ENCODE data around the gene FXYD5. TPM values are rescaled to one million over a fixed set of nuclear protein-coding genes. Genes with fewer than 3 reads are reported as not detected.

The FXYD5 gene
- polyA plus RNA-seq, 2 of the 4 experiments (the other 2 are of a cell fraction), result 70.8 to 113 TPM

DNA sequence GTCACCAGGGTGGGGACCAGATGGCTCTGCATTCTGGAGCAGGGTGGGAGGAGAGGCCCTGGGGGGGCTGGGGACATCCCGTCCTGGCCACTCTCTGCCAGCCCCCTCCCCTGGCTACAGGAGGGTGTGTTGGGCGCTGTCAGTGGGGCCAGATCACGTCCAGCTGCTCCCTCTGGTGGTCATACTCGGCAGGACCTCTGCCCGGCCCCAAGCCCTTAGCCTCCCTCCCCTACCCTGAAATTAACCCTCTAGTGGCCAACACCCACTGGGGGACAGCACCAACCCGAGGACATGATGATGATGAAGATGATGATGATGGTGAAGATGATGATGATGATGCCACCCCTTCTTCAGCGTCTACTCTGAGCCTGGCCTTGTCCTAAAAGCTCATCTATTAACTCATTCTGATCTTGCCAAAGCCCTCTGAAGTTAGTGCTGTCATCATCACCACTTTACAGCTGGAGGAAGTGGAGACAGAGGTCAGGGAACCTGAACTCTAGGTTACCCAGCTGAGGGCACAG is 19.1 kb upstream of the FXYD5 start:
- 0% methylated on average over 7 of the region's 7 CpGs for WGBS (ENCODE audit: missing lambda C conversion rate)
- CTCF ChIA-PET, result interaction anchor here (0.6 to 11.0 kb wide), 65 partner anchors 11 to 496 kb away, joined by 3 to 148 read pairs (median 6); partner anchors contain the start of genes FXYD3, FXYD5, HAMP and ZNF30
- ATAC-seq (peak; percentile 64 to 91), FAIRE-seq (peak; percentile 92), DNase-seq (ENCODE audit: low read depth in 1 of 2, low spot score in 1 of 2) (peak; percentile 81 to 99)
- TF ChIP-seq GATA3 (IDR thresholded peaks at IDR 0.05; ENCODE audit: borderline replicate concordance) (no peak), MAZ (IDR thresholded peaks at IDR 0.05; ENCODE audit: borderline replicate concordance, low read depth, low read length) (0 out of 2 replicates have a peak, but pooled peaks have one; percentile 28), RAD21 (conservative IDR thresholded peaks at IDR 0.05 in 1 of 2, IDR thresholded peaks at IDR 0.05 in 1 of 2) (peak; percentile 76 to 86), NFE2L2 (conservative IDR thresholded peaks at IDR 0.05; ENCODE audit: low read length) (no peak), CTCF (IDR thresholded peaks at IDR 0.05) (peak; percentile 95), NR3C1 (IDR thresholded peaks at IDR 0.05) (no peak), RNF2 (IDR thresholded peaks at IDR 0.05; ENCODE audit: borderline replicate concordance, low read depth) (no peak), SMC3 (IDR thresholded peaks at IDR 0.05) (peak; percentile 95)
- TF ChIP-seq, protein P1, sequence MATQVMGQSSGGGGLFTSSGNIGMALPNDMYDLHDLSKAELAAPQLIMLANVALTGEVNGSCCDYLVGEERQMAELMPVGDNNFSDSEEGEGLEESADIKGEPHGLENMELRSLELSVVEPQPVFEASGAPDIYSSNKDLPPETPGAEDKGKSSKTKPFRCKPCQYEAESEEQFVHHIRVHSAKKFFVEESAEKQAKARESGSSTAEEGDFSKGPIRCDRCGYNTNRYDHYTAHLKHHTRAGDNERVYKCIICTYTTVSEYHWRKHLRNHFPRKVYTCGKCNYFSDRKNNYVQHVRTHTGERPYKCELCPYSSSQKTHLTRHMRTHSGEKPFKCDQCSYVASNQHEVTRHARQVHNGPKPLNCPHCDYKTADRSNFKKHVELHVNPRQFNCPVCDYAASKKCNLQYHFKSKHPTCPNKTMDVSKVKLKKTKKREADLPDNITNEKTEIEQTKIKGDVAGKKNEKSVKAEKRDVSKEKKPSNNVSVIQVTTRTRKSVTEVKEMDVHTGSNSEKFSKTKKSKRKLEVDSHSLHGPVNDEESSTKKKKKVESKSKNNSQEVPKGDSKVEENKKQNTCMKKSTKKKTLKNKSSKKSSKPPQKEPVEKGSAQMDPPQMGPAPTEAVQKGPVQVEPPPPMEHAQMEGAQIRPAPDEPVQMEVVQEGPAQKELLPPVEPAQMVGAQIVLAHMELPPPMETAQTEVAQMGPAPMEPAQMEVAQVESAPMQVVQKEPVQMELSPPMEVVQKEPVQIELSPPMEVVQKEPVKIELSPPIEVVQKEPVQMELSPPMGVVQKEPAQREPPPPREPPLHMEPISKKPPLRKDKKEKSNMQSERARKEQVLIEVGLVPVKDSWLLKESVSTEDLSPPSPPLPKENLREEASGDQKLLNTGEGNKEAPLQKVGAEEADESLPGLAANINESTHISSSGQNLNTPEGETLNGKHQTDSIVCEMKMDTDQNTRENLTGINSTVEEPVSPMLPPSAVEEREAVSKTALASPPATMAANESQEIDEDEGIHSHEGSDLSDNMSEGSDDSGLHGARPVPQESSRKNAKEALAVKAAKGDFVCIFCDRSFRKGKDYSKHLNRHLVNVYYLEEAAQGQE (IDR thresholded peaks at IDR 0.05), result peak; percentile 77
- Histone ChIP-seq H3K4me1 (peaks cover 5% of the 10 kb centered on the region; the same call in 1 of the 3 replicates), H3K4me2 (no peak overlapping the region), H3K9me3 (no peaks in the 10 kb centered on the region), H3K4me3 (no peak overlapping the region), H3K27ac (no peak overlapping the region)
- POLR2A ChIA-PET, result interaction anchor here (0.8 kb wide), 1 partner anchor 129 kb away, joined by 3 read pairs; no protein-coding TSS in a partner anchor

DNA sequence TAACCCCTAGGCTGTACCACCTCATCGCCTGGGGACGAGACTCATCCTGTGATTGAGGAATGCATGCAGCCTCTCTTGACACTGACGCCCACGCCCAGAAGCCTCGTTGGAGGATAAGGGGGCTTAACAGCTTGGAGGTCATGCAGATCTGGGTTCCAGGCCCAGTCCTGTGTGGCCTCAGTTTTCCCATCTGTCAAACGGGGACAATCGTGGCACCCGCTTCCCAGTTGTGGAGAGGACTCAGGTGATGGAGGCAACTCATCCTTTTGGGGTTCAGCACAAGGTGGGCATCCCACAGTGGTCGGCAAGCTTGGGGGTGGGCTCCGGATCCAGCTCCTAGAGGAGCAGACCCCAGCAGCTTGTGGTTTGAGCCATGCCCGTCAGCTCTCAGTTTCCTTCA is 18.3 kb upstream of the FXYD5 start:
- Histone ChIP-seq H3K4me2 (no peak overlapping the region), H3K9me3 (no peaks in the 10 kb centered on the region), H3K27ac (no peak overlapping the region), H3K4me3 (no peak overlapping the region), H3K4me1 (peaks cover 9% of the 10 kb centered on the region)
- FAIRE-seq, result no peak
- POLR2A ChIA-PET, result no interaction called here
- no peak for ATAC-seq
- TF ChIP-seq CHD4 (IDR thresholded peaks at IDR 0.05; ENCODE audit: borderline replicate concordance), result no peak
- TF ChIP-seq BCL3 (IDR thresholded peaks at IDR 0.05), result no peak
- no peak for TF ChIP-seq CTCF (IDR thresholded peaks at IDR 0.05)
- no peak for TF ChIP-seq ESRRA (IDR thresholded peaks at IDR 0.05; ENCODE audit: borderline replicate concordance, low read length)
- TF ChIP-seq FOXS1 (CRISPR knock-in tag; IDR thresholded peaks at IDR 0.05), result no peak
- TF ChIP-seq, protein P2, sequence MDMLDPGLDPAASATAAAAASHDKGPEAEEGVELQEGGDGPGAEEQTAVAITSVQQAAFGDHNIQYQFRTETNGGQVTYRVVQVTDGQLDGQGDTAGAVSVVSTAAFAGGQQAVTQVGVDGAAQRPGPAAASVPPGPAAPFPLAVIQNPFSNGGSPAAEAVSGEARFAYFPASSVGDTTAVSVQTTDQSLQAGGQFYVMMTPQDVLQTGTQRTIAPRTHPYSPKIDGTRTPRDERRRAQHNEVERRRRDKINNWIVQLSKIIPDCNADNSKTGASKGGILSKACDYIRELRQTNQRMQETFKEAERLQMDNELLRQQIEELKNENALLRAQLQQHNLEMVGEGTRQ (IDR thresholded peaks at IDR 0.05), result no peak
- no peak for TF ChIP-seq E2F6 (IDR thresholded peaks at IDR 0.05; ENCODE audit: borderline replicate concordance, low read depth)
- TF ChIP-seq HOXB13 (CRISPR knock-in tag; IDR thresholded peaks at IDR 0.05; ENCODE audit: low read depth), result no peak
- no peak for TF ChIP-seq EP300 (IDR thresholded peaks at IDR 0.05)
- no peak for TF ChIP-seq ELK1 (IDR thresholded peaks at IDR 0.05; ENCODE audit: low read depth, low read length)
- TF ChIP-seq RCOR1 (IDR thresholded peaks at IDR 0.05; ENCODE audit: low read depth, low read length), result no peak
- no peak for TF ChIP-seq CBX2 (IDR thresholded peaks at IDR 0.05; ENCODE audit: borderline replicate concordance, low read depth)
- no peak for TF ChIP-seq HOXB5 (CRISPR knock-in tag; IDR thresholded peaks at IDR 0.05)
- no peak for TF ChIP-seq POLR2A (IDR thresholded peaks at IDR 0.05; ENCODE audit: low read length)
- no peak for TF ChIP-seq HEYL (CRISPR knock-in tag; IDR thresholded peaks at IDR 0.05)
- TF ChIP-seq HOXA7 (CRISPR knock-in tag; IDR thresholded peaks at IDR 0.05), result no peak
- no peak for TF ChIP-seq HDAC2 (IDR thresholded peaks at IDR 0.05)
- no peak for DNase-seq (ENCODE audit: low read depth in 1 of 2, low spot score in 1 of 2)
- CTCF ChIA-PET, result interaction anchor here (0.6 to 11.0 kb wide), 60 partner anchors 11 to 497 kb away, joined by 3 to 148 read pairs (median 6); partner anchors contain the start of genes FXYD3, FXYD5, HAMP and ZNF30
- WGBS (ENCODE audit: missing lambda C conversion rate), result 59% methylated on average over 11 of the region's 11 CpGs
